22Rv1 (cell line): ENCODE results near the gene PIAS2.

Experiments used
- ZFX ChIP-seq: fragments of 450-650 bp; IDR thresholded peaks from 2 replicates; pipeline ENCODE4 v1.6.1; 2017; ENCODE audit warnings: antibody characterized with exemption, borderline replicate concordance
- TF ChIP-seq, protein P1 (sequence below): fragments of 450-650 bp; IDR thresholded peaks from 2 replicates; pipeline ENCODE4 v1.5.1; 2017; ENCODE audit warnings: mild to moderate bottlenecking

GRCh38 chr18:46756025-46756558 lies 161.2 kb downstream of the PIAS2 start:
- TF ChIP-seq, protein P1, sequence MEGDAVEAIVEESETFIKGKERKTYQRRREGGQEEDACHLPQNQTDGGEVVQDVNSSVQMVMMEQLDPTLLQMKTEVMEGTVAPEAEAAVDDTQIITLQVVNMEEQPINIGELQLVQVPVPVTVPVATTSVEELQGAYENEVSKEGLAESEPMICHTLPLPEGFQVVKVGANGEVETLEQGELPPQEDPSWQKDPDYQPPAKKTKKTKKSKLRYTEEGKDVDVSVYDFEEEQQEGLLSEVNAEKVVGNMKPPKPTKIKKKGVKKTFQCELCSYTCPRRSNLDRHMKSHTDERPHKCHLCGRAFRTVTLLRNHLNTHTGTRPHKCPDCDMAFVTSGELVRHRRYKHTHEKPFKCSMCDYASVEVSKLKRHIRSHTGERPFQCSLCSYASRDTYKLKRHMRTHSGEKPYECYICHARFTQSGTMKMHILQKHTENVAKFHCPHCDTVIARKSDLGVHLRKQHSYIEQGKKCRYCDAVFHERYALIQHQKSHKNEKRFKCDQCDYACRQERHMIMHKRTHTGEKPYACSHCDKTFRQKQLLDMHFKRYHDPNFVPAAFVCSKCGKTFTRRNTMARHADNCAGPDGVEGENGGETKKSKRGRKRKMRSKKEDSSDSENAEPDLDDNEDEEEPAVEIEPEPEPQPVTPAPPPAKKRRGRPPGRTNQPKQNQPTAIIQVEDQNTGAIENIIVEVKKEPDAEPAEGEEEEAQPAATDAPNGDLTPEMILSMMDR = no peak
- no peak for TF ChIP-seq ZFX
